GM21390 (cell line): ENCODE data around the gene SLC39A11.
"Not testable (repeated sequence)": the region's sequence is repeated elsewhere in the genome, so short reads cannot be mapped to it uniquely, and the experiment has no call there.

Experiments used
- ATAC-seq: cut with Tn5 transposase; IDR thresholded peaks from one replicate; pipeline ENCODE4 v1.9.1; 2021; ENCODE audit not compliant: unreplicated experiment

SLC39A11 gene

GRCh38 chr17:72726936-72727335, 365.6 kb downstream of the SLC39A11 start:
- peak; percentile 91 for ATAC-seq

GRCh38 chr17:72725433-72726068, 366.9 kb downstream of the SLC39A11 start:
- ATAC-seq, result peak; percentile 40

- no peak for ATAC-seq
These were observed 368.2 kb downstream of the SLC39A11 start for GRCh38 chr17:72724267-72724666.

- no peak for ATAC-seq
These were observed 368.8 kb downstream of the SLC39A11 start for GRCh38 chr17:72723711-72724110.

- ATAC-seq, result no peak
These were observed 372.0 kb downstream of the SLC39A11 start for GRCh38 chr17:72720494-72720825.

GRCh38 chr17:72719578-72720493, 372.7 kb downstream of the SLC39A11 start:
- peak; percentile 64 for ATAC-seq

- ATAC-seq, result peak; percentile 14
These were observed 373.3 kb downstream of the SLC39A11 start for GRCh38 chr17:72719206-72719577.

- no peak for ATAC-seq
These were observed 374.8 kb downstream of the SLC39A11 start for GRCh38 chr17:72717676-72718075.

GRCh38 chr17:72717276-72717675, 375.2 kb downstream of the SLC39A11 start:
- ATAC-seq, result no peak

- ATAC-seq, result no peak
These were observed 376.4 kb downstream of the SLC39A11 start for GRCh38 chr17:72715906-72716572.

- no peak for ATAC-seq
These were observed 378.0 kb downstream of the SLC39A11 start for GRCh38 chr17:72714357-72714966.

GRCh38 chr17:72713701-72714100, 378.8 kb downstream of the SLC39A11 start:
- no peak for ATAC-seq

GRCh38 chr17:72711521-72712310, 380.8 kb downstream of the SLC39A11 start:
- no peak for ATAC-seq

- no peak for ATAC-seq
These were observed 381.7 kb downstream of the SLC39A11 start for GRCh38 chr17:72710834-72711233.

- no peak for ATAC-seq
These were observed 382.3 kb downstream of the SLC39A11 start for GRCh38 chr17:72710202-72710601.

- not testable (repeated sequence) for ATAC-seq
These were observed 383.8 kb downstream of the SLC39A11 start for GRCh38 chr17:72708682-72709081.

- ATAC-seq, result no peak
These were observed 384.6 kb downstream of the SLC39A11 start for GRCh38 chr17:72707881-72708280.

GRCh38 chr17:72706396-72706981, 386.0 kb downstream of the SLC39A11 start:
- ATAC-seq, result peak; percentile 14

GRCh38 chr17:72705905-72706395, 386.5 kb downstream of the SLC39A11 start:
- peak; percentile 67 for ATAC-seq

GRCh38 chr17:72702998-72703397, 389.5 kb downstream of the SLC39A11 start:
- ATAC-seq, result no peak
